Common myeloid progenitor, CD34-positive (primary cell): ENCODE results near the gene STOX2.

Experiments used
- CTCF ChIA-PET: fragments of 350-600 bp; sonication (Branson Sonifier 250); formaldehyde crosslinking; loops from one replicate; lab custom pipeline; 2021; ENCODE audit warnings: antibody characterized with exemption; lab: Charles Lee
- POLR2A ChIA-PET: fragments of 350-600 bp; sonication (Branson Sonifier 250); formaldehyde crosslinking; loops from one replicate; lab custom pipeline; 2021; ENCODE audit warnings: antibody characterized with exemption; lab: Charles Lee
- DNase-seq, 3 donors: peaks; one replicate each; pipeline versions ENCODE4 v3.0.0 to v3.0.0-alpha.2; 2013
- H3K27ac ChIP-seq, 2 experiments: 1 replicate in 1 of 2; 2 replicates in 1 of 2; pipeline ENCODE4 v1.7.0; 2013; ENCODE audit warnings: inconsistent platforms in 2 of 2, low read length in 2 of 2, mild to moderate bottlenecking in 2 of 2, low read depth in 1 of 2, moderate library complexity in 1 of 2; ENCODE audit not compliant: severe bottlenecking in 2 of 2, insufficient read depth in 1 of 2, poor library complexity in 1 of 2
- H3K27me3 ChIP-seq, 5 experiments: replicated peaks in 2 of 5; 1 replicate in 3 of 5; 2 replicates in 2 of 5; pipeline versions ENCODE4 v1.6.1 to v1.7.0; 2013; ENCODE audit warnings: low read length in 4 of 5, mild to moderate bottlenecking in 2 of 5, moderate library complexity in 2 of 5, inconsistent platforms in 1 of 5; ENCODE audit not compliant: insufficient read depth in 5 of 5, control insufficient read depth in 4 of 5
- H3K36me3 ChIP-seq, 4 experiments: 1 replicate in 2 of 4; 2 replicates in 2 of 4; pipeline versions ENCODE4 v1.6.1 to v1.7.0; 2013; ENCODE audit warnings: low read length in 3 of 4, control low read depth in 1 of 4, mild to moderate bottlenecking in 1 of 4; ENCODE audit not compliant: control insufficient read depth in 4 of 4, insufficient read depth in 4 of 4
- H3K4me1 ChIP-seq, 4 experiments: 1 replicate in 3 of 4; 2 replicates in 1 of 4; pipeline versions ENCODE4 v1.6.1 to v1.7.1; 2013; ENCODE audit warnings: low read length in 3 of 4, mild to moderate bottlenecking in 3 of 4, control low read depth in 1 of 4, inconsistent platforms in 1 of 4, moderate library complexity in 1 of 4; ENCODE audit not compliant: control insufficient read depth in 4 of 4, insufficient read depth in 4 of 4; ENCODE audit errors: control extremely low read depth in 1 of 4
- H3K4me3 ChIP-seq, 7 experiments: 1 replicate in 4 of 7; 2 replicates in 3 of 7; pipeline versions ENCODE4 v1.5.1 to v1.7.0; 2013; ENCODE audit warnings: mild to moderate bottlenecking in 7 of 7, low read length in 6 of 7, moderate library complexity in 6 of 7, inconsistent platforms in 2 of 7, low read depth in 2 of 7, control low read depth in 1 of 7; ENCODE audit not compliant: insufficient read depth in 4 of 7, control insufficient read depth in 1 of 7; ENCODE audit errors: extremely low read depth in 1 of 7
- H3K9me3 ChIP-seq, 5 experiments: 1 replicate in 4 of 5; 2 replicates in 1 of 5; pipeline versions ENCODE4 v1.6.1 to v1.7.1; 2013; ENCODE audit warnings: low read length in 4 of 5, mild to moderate bottlenecking in 2 of 5, inconsistent platforms in 1 of 5, low read depth in 1 of 5, moderate library complexity in 1 of 5; ENCODE audit not compliant: control insufficient read depth in 4 of 5, insufficient read depth in 2 of 5; ENCODE audit errors: control extremely low read depth in 1 of 5
- WGBS: methylation state at CpG from one replicate; pipeline ENCODE4 v1.1.5; 2013; ENCODE audit not compliant: insufficient coverage; 5-methylcytosine and 5-hydroxymethylcytosine counted together

The STOX2 gene

GRCh38 chr4:183875251-183875825, 29.8 kb upstream of the STOX2 start:
- ChIA-PET CTCF (interaction anchor here (1.0 kb wide), 1 partner anchor 292 kb away, joined by 3 read pairs; no protein-coding TSS in a partner anchor), POLR2A (interaction anchor here (0.7 kb wide), 1 partner anchor 55 kb away, joined by 3 read pairs; no protein-coding TSS in a partner anchor)
- Histone ChIP-seq H3K27ac (no peak overlapping the region), H3K4me3 (no peak overlapping the region), H3K9me3 (no peaks in the 10 kb centered on the region), H3K4me1 (peaks cover 0 to 14% (median 0%) of the 10 kb centered on the region in 4 experiments), H3K36me3 (no peaks in the 10 kb centered on the region), H3K27me3 (peaks cover 0 to 2% (median 0%) of the 10 kb centered on the region in 5 experiments)
- WGBS, result 96% methylated on average over 8 of the region's 10 CpGs
- DNase-seq, result peak in 2 of 3 donors; percentile 7 to 30

- peak; percentile 59 to 73 (median 72) for DNase-seq
- Histone ChIP-seq H3K27me3 (peaks cover 0 to 5% (median 0%) of the 10 kb centered on the region in 5 experiments), H3K4me1 (peaks cover 0 to 14% (median 0%) of the 10 kb centered on the region in 4 experiments), H3K27ac (no peak overlapping the region), H3K4me3 (peak overlapping the region in 4 of 7 experiments; percentile 16 to 74 (median 52)), H3K9me3 (no peaks in the 10 kb centered on the region), H3K36me3 (no peaks in the 10 kb centered on the region)
- CTCF ChIA-PET, result no interaction called here
- 71% methylated on average over 18 of the region's 18 CpGs for WGBS
- POLR2A ChIA-PET, result interaction anchor here (0.7 kb wide), 1 partner anchor 54 kb away, joined by 3 read pairs; no protein-coding TSS in a partner anchor
Measured at GRCh38 chr4:183876268-183876934, 28.7 kb upstream of the STOX2 start.

GRCh38 chr4:183878251-183878970, 26.7 kb upstream of the STOX2 start:
- no peak for DNase-seq
- Histone ChIP-seq H3K4me3 (no peak overlapping the region), H3K27me3 (peaks cover 0 to 5% (median 0%) of the 10 kb centered on the region in 5 experiments), H3K4me1 (peaks cover 0 to 14% (median 0%) of the 10 kb centered on the region in 4 experiments), H3K27ac (no peak overlapping the region), H3K36me3 (no peaks in the 10 kb centered on the region), H3K9me3 (no peaks in the 10 kb centered on the region)
- no CpG with 5 or more reads among the region's 4 CpGs for WGBS
- POLR2A ChIA-PET, result no interaction called here
- CTCF ChIA-PET, result no interaction called here

- H3K4me1 ChIP-seq, result no peaks in the 10 kb centered on the region
- no peak for DNase-seq
- ChIA-PET POLR2A (no interaction called here), CTCF (no interaction called here)
- H3K36me3 ChIP-seq, result no peaks in the 10 kb centered on the region
- H3K27ac ChIP-seq, result no peak overlapping the region
- WGBS, result 96% methylated on average over 4 of the region's 7 CpGs
- no peak overlapping the region for H3K4me3 ChIP-seq
- H3K9me3 ChIP-seq, result no peaks in the 10 kb centered on the region
- peaks cover 0 to 5% (median 0%) of the 10 kb centered on the region in 5 experiments for H3K27me3 ChIP-seq
Measured at GRCh38 chr4:183885205-183885720, 19.8 kb upstream of the STOX2 start.

GRCh38 chr4:183887351-183887750, 17.8 kb upstream of the STOX2 start:
- CTCF ChIA-PET, result no interaction called here

GRCh38 chr4:183888564-183888963, 16.5 kb upstream of the STOX2 start:
- CTCF ChIA-PET, result no interaction called here
- POLR2A ChIA-PET, result no interaction called here
- no peaks in the 10 kb centered on the region for H3K4me1 ChIP-seq
- no peaks in the 10 kb centered on the region for H3K9me3 ChIP-seq
- peaks cover 0 to 2% (median 0%) of the 10 kb centered on the region in 5 experiments for H3K27me3 ChIP-seq
- WGBS, result 93% methylated on average over 5 of the region's 5 CpGs
- H3K27ac ChIP-seq, result no peak overlapping the region
- no peak for DNase-seq
- H3K36me3 ChIP-seq, result no peaks in the 10 kb centered on the region
- H3K4me3 ChIP-seq, result no peak overlapping the region

More at GRCh38 chr4:183887351-183887750, 17.8 kb upstream of the STOX2 start:
- Histone ChIP-seq H3K4me3 (no peak overlapping the region), H3K36me3 (no peaks in the 10 kb centered on the region), H3K4me1 (no peaks in the 10 kb centered on the region), H3K9me3 (no peaks in the 10 kb centered on the region), H3K27me3 (peaks cover 0 to 2% (median 0%) of the 10 kb centered on the region in 5 experiments), H3K27ac (no peak overlapping the region)
- POLR2A ChIA-PET, result no interaction called here
- DNase-seq, result no peak
- 100% methylated on average over 3 of the region's 4 CpGs for WGBS
